Gastrocnemius medialis (tissue), 4 donors: ENCODE data around the gene PALLD.

ENCODE experiments used
- POLR2A ChIP-seq, 2 donors: fragments of 450-650 bp; IDR thresholded peaks; one replicate each; pipeline ENCODE4 v1.6.1; 2017; ENCODE audit warnings: antibody characterized with exemption in 2 of 2, mild to moderate bottlenecking in 2 of 2, moderate library complexity in 2 of 2
- TF ChIP-seq, protein P1 (sequence below), 5 experiments: fragments of 450-650 bp in 3 of 5; fragments of 200-600 bp in 2 of 5; sonication (generic) in 2 of 5; IDR thresholded peaks in 4 of 5; conservative IDR thresholded peaks in 1 of 5; 1 replicate in 4 of 5; 2 replicates in 1 of 5; pipeline ENCODE4 v1.5.1; 2016 to 2019; ENCODE audit warnings: antibody characterized with exemption in 5 of 5, mild to moderate bottlenecking in 3 of 5, moderate library complexity in 3 of 5

DNA sequence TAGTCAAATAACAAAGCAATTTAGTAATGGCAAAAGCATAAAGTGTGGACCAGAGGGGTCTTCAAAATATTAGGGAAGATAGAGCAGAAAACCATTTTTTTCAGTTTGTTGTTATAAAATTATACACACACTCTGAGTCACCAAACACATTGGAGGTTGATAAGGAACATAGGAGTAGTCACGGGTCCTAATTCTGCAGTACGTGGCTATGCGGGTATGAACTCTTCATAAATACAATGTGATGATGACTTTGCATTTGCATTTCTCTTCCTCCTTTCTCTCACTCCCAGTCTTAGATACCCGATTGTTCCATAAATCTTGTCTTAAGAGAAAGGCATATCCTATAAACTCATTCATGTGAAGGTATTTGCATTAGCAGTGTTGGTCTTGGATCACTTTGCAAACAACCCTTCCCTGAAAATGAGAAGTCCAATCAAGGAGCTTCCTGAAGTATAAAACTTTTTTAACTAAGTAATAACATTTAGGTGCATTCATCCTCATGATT lies 223.6 kb downstream of the PALLD start:
- TF ChIP-seq, protein P1, sequence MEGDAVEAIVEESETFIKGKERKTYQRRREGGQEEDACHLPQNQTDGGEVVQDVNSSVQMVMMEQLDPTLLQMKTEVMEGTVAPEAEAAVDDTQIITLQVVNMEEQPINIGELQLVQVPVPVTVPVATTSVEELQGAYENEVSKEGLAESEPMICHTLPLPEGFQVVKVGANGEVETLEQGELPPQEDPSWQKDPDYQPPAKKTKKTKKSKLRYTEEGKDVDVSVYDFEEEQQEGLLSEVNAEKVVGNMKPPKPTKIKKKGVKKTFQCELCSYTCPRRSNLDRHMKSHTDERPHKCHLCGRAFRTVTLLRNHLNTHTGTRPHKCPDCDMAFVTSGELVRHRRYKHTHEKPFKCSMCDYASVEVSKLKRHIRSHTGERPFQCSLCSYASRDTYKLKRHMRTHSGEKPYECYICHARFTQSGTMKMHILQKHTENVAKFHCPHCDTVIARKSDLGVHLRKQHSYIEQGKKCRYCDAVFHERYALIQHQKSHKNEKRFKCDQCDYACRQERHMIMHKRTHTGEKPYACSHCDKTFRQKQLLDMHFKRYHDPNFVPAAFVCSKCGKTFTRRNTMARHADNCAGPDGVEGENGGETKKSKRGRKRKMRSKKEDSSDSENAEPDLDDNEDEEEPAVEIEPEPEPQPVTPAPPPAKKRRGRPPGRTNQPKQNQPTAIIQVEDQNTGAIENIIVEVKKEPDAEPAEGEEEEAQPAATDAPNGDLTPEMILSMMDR (IDR thresholded peaks at IDR 0.05 in 4 of 5, conservative IDR thresholded peaks at IDR 0.05 in 1 of 5) = no peak
- TF ChIP-seq POLR2A (IDR thresholded peaks at IDR 0.05) = no peak
